CD4-positive, alpha-beta T cell (primary cell): ENCODE measurements around the gene GJA9. TPM values are rescaled to one million over a fixed set of nuclear protein-coding genes. Genes with fewer than 3 reads are reported as not detected.

Experiments used
- ATAC-seq: fragments of 200-7000 bp; cut with Tn5 transposase; one replicate; pipeline ENCODE4 v1.10.0; 2022; ENCODE audit warnings: mild to moderate bottlenecking; ENCODE audit not compliant: poor library complexity
- CTCF ChIA-PET: fragments of 350-600 bp; sonication (Branson Sonifier 250); formaldehyde crosslinking; loops from one replicate; lab custom pipeline; 2021; ENCODE audit warnings: antibody characterized with exemption, inconsistent platforms; lab: Charles Lee
- POLR2A ChIA-PET: fragments of 350-600 bp; sonication (Branson Sonifier 250); formaldehyde crosslinking; loops from one replicate; lab custom pipeline; 2021; ENCODE audit warnings: antibody characterized with exemption, inconsistent platforms; lab: Charles Lee
- DNase-seq, 14 experiments: peaks; one replicate each; pipeline ENCODE4 v3.0.0-alpha.2; 2013 to 2020; ENCODE audit warnings: mixed read lengths in 2 of 14
- H3K27ac ChIP-seq, 2 donors: one replicate each; pipeline versions ENCODE4 v1.5.1 to v1.7.0; 2013; ENCODE audit warnings: low read length in 2 of 2, low read depth in 1 of 2, mild to moderate bottlenecking in 1 of 2
- H3K27me3 ChIP-seq, 2 experiments: 1 replicate in 1 of 2; 2 replicates in 1 of 2; pipeline versions ENCODE4 v1.6.1 to v1.7.0; 2013; ENCODE audit warnings: low read length in 2 of 2, control low read depth in 1 of 2, mild to moderate bottlenecking in 1 of 2, moderate library complexity in 1 of 2; ENCODE audit not compliant: insufficient read depth in 2 of 2, control insufficient read depth in 1 of 2
- H3K36me3 ChIP-seq: one replicate; pipeline ENCODE4 v1.6.1; 2013; ENCODE audit warnings: low read length, control low read depth; ENCODE audit not compliant: insufficient read depth
- H3K4me1 ChIP-seq: one replicate; pipeline ENCODE4 v1.6.1; 2013; ENCODE audit warnings: low read length, control low read depth; ENCODE audit not compliant: insufficient read depth
- H3K4me3 ChIP-seq: one replicate; pipeline ENCODE4 v1.5.1; 2013; ENCODE audit warnings: mild to moderate bottlenecking, low read length, moderate library complexity
- H3K9me3 ChIP-seq, 2 experiments: 1 replicate in 1 of 2; 2 replicates in 1 of 2; pipeline versions ENCODE4 v1.6.1 to v1.7.0; 2013; ENCODE audit warnings: low read length in 2 of 2, mild to moderate bottlenecking in 2 of 2, control low read depth in 1 of 2, moderate library complexity in 1 of 2; ENCODE audit not compliant: control insufficient read depth in 1 of 2, insufficient read depth in 1 of 2
- H3K27ac Mint-ChIP-seq: one replicate; pipeline ENCODE4 v1.8.0; 2020; ENCODE audit warnings: mixed read lengths
- H3K27me3 Mint-ChIP-seq: one replicate; pipeline ENCODE4 v1.8.0; 2021; ENCODE audit warnings: mixed read lengths
- H3K36me3 Mint-ChIP-seq: one replicate; pipeline ENCODE4 v1.8.0; 2021; ENCODE audit warnings: low read depth, mixed read lengths
- H3K4me1 Mint-ChIP-seq: one replicate; pipeline ENCODE4 v1.8.0; 2021; ENCODE audit warnings: low read depth, mixed read lengths
- H3K4me3 Mint-ChIP-seq: one replicate; pipeline ENCODE4 v1.8.0; 2020; ENCODE audit warnings: mild to moderate bottlenecking, mixed read lengths
- H3K9me3 Mint-ChIP-seq: one replicate; pipeline ENCODE4 v1.8.0; 2020; ENCODE audit warnings: mixed read lengths
- intact Hi-C, 2 experiments: fragments of 100-400 bp; cut with DNase I in 1 of 2; cut with micrococcal nuclease in 1 of 2; formaldehyde crosslinking; loops; one replicate each; pipeline versions ENCODE4 v1.15.1 to v1.9.0; 2023 to 2025; cut with DNase I, micrococcal nuclease
- total RNA-seq, 174 experiments: library from RNA in 2 of 174; stranded (reverse) in 2 of 174; gene quantifications; one replicate each; pipeline ENCODE4 v1.2.3 and lab custom pipeline; 2021 to 2026
- TF ChIP-seq, protein P1 (sequence below): fragments of 200-600 bp; IDR thresholded peaks from one replicate; pipeline ENCODE4 v1.8.0; 2022; ENCODE audit warnings: antibody characterized with exemption, mild to moderate bottlenecking

The GJA9 gene
- total RNA-seq, 2 experiments from 2014 or later: not detected

DNA sequence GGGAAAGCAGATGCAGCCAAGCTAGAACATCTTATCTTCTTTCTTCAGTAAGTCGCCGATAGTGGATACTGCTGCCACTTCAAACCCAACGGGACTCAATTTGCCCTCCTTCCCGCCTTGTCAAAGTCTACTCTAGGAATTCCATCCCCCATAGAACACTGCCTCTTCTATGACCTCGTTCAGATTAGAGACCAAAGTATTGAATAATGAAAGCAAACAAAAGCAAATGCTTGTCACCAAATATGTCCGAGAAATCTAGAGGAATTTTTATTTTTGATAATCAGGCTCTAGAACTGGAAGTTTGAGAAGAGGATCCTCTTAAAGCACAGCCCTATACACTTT, 21.0 kb downstream of the GJA9 start:
- CTCF ChIA-PET: no interaction called here
- no peak for DNase-seq
- POLR2A ChIA-PET: interaction anchor here (3.4 kb wide), 1 partner anchor 13 kb away, joined by 25 read pairs; the partner anchor contains the start of gene MYCBP
- peaks cover 32% of the 10 kb centered on the region for H3K36me3 Mint-ChIP-seq
- H3K27me3 Mint-ChIP-seq: no peaks in the 10 kb centered on the region
- no peak for ATAC-seq
- intact Hi-C loops: loop anchor here (5.0 to 10.0 kb wide), 3 partner anchors 234 to 1383 kb away; no protein-coding TSS in a partner anchor
- TF ChIP-seq, protein P1, sequence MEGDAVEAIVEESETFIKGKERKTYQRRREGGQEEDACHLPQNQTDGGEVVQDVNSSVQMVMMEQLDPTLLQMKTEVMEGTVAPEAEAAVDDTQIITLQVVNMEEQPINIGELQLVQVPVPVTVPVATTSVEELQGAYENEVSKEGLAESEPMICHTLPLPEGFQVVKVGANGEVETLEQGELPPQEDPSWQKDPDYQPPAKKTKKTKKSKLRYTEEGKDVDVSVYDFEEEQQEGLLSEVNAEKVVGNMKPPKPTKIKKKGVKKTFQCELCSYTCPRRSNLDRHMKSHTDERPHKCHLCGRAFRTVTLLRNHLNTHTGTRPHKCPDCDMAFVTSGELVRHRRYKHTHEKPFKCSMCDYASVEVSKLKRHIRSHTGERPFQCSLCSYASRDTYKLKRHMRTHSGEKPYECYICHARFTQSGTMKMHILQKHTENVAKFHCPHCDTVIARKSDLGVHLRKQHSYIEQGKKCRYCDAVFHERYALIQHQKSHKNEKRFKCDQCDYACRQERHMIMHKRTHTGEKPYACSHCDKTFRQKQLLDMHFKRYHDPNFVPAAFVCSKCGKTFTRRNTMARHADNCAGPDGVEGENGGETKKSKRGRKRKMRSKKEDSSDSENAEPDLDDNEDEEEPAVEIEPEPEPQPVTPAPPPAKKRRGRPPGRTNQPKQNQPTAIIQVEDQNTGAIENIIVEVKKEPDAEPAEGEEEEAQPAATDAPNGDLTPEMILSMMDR: no peak
- H3K4me1 Mint-ChIP-seq: peaks cover 71% of the 10 kb centered on the region
- Histone ChIP-seq H3K4me1 (peaks cover 31% of the 10 kb centered on the region), H3K27me3 (no peaks in the 10 kb centered on the region), H3K36me3 (peaks cover 29% of the 10 kb centered on the region), H3K4me3 (peak overlapping the region; percentile 84), H3K27ac (no peak overlapping the region), H3K9me3 (no peaks in the 10 kb centered on the region)
- H3K27ac Mint-ChIP-seq: peak overlapping the region; percentile 89
- H3K4me3 Mint-ChIP-seq: peak overlapping the region; percentile 96
- no peaks in the 10 kb centered on the region for H3K9me3 Mint-ChIP-seq

DNA sequence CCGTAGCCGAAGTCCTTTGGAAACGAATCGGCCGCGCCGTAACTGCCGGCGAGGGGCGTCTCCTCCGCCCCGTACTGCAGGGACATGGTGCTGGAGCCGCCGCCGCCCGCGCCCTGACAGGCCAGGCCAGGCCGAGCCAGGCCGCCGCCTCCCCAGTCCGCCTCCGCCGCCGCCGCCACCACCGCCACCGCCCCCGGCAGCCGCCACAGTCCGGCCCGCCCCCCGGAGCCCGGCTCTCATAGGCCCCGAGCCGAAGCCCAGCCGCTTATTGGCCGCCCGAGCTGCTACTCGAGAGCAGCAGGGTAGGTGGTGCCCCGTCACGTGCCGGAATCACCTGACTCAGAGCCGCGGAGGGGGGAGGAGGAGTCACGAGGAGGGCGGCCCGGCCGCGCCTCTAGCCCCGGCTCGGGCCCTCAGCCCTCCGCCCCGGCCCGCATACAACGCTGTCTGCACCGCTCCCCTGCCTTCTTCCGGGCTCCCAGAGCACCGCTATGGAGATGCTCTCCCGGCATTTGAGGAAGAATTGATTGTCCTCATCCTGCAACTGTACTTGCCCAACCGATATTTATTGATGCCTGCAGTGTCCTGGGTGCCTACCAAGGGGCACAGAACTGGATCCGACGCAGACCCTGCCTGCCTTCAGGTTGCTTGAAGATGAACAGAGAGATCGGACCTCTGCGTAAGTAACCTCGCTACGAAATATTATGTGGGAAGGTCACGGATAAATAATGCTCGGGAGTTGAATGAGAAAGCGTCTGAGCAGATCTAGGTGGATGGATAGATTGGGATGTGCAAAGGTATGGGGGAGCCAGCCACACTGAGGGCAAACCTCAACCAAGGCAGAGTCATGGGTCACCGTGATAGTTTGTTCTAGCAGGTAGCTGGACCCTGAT, 21.6 kb downstream of the GJA9 start, which contains the start of gene RRAGC:
TSS of gene RRAGC (minus strand) at position 212 of the 893 bp plus-strand sequence. CDS start at position 86, 126 bp downstream.
- TF ChIP-seq, protein P1: no peak
- H3K9me3 Mint-ChIP-seq: no peaks in the 10 kb centered on the region
- no peaks in the 10 kb centered on the region for H3K27me3 ChIP-seq
- peaks cover 29% of the 10 kb centered on the region for H3K36me3 ChIP-seq
- peak within 1 kb of the TSS; percentile 96 for H3K4me3 Mint-ChIP-seq
- H3K4me1 ChIP-seq: peaks cover 31% of the 10 kb centered on the region
- H3K27me3 Mint-ChIP-seq: no peaks in the 10 kb centered on the region
- intact Hi-C loops: loop anchor here (1.0 to 10.0 kb wide), 9 partner anchors 13 to 1383 kb away; partner anchors contain the start of genes MYCBP (in 2 of the 2), NDUFS5 (in 2 of the 2) and AKIRIN1 (in 1 of the 2)
- H3K27ac Mint-ChIP-seq: peak within 1 kb of the TSS; percentile 89
- H3K27ac ChIP-seq: peak within 1 kb of the TSS; percentile 10 to 58
- ATAC-seq (peak; percentile 98), DNase-seq (peak; percentile 95 to 99 (median 98))
- no peaks in the 10 kb centered on the region for H3K9me3 ChIP-seq
- CTCF ChIA-PET: no interaction called here
- H3K36me3 Mint-ChIP-seq: peaks cover 38% of the 10 kb centered on the region
- POLR2A ChIA-PET: interaction anchor here (0.6 to 3.4 kb wide), 5 partner anchors 13 to 700 kb away, joined by 3 to 25 read pairs (median 4); partner anchors contain the start of genes MYCBP and NDUFS5
- H3K4me1 Mint-ChIP-seq: peaks cover 73% of the 10 kb centered on the region
- peak within 1 kb of the TSS; percentile 85 for H3K4me3 ChIP-seq

DNA sequence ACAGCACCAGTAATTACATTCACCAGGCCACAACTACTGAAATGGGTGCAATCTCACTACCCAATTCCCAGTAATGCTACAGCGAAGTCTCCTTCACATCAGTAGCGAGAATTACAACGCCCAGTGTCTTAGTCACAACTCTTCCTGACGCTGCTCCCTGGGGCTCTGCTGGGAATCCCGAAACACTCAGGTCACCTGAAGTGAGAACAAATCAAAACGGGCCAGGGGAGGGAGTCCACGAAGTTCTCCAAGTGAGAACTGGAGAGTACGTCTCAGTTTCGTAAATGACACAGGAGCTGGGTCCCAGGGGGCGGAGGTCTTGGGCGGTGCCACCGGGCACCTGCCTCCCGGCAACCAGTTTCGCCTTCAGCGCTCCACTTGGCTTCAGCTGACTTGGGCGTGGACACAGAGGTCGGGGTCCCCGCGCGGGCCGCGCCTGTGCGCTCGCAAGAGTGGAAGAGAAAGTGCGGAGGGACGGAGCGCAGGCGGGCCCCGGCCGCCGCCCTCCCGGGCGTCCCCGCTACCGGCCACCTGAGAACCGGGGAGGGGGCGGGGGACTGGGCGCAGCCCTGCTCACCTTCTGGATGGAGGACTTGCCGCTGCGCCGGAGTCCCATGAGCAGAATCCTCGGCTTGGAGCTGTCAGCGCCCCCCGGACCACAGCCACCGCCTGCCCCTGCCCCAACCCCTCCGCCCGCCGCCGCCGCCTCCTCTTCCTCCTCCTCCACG, 22.4 kb downstream of the GJA9 start:
- TF ChIP-seq, protein P1: no peak
- ATAC-seq: peak; percentile 2
- Mint-ChIP-seq H3K36me3 (peaks cover 43% of the 10 kb centered on the region), H3K9me3 (no peaks in the 10 kb centered on the region), H3K27ac (peak overlapping the region; percentile 89), H3K4me3 (peak overlapping the region; percentile 96), H3K4me1 (peaks cover 65% of the 10 kb centered on the region), H3K27me3 (no peaks in the 10 kb centered on the region)
- Histone ChIP-seq H3K4me3 (peak overlapping the region; percentile 85), H3K9me3 (no peaks in the 10 kb centered on the region), H3K36me3 (peaks cover 29% of the 10 kb centered on the region), H3K27me3 (no peaks in the 10 kb centered on the region), H3K4me1 (peaks cover 31% of the 10 kb centered on the region), H3K27ac (peak overlapping the region; percentile 10 to 58)
- POLR2A ChIA-PET: interaction anchor here (1.0 to 3.4 kb wide), 4 partner anchors 14 to 167 kb away, joined by 4 to 25 read pairs (median 10); partner anchors contain the start of genes MYCBP and NDUFS5
- peak in 13 of 14 experiments; percentile 9 to 71 (median 29) for DNase-seq
- intact Hi-C loops: loop anchor here (1.0 to 5.0 kb wide), 6 partner anchors 14 to 233 kb away; partner anchors contain the start of genes MYCBP (in 2 of the 2), NDUFS5 (in 2 of the 2) and AKIRIN1 (in 1 of the 2)
- CTCF ChIA-PET: interaction anchor here (0.5 kb wide), 2 partner anchors 180 to 201 kb away, joined by 3 read pairs; no protein-coding TSS in a partner anchor
